Glomerular visceral epithelial cell (primary cell): ENCODE measurements around the gene ALG10B.

Source experiments
- DNase-seq: peaks from one replicate; pipeline ENCODE4 v3.0.0-alpha.2; 2016; ENCODE audit errors: extremely low spot score

Gene ALG10B

DNA sequence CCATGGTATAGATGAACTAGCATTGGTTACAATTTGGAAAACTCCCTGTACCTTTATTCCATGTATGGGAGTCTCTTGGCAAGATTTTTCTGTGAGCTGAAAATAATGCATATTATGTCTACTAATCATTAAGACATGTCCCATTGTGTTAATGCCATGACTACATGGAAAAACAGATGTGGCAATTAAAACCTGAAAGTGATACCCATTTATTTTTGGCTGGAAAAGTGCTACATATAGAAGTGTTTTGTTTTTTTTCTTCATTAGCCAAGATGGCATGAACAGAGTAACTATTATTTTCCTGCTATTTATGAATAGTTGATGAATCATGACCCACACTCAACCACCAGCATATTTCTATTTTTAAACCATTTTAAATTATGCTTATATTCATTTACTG lies 58.2 kb downstream of the ALG10B start:
- no peak for DNase-seq
